GM10248 (cell line): ENCODE measurements around the gene GRIK1.

ENCODE experiments used
- CTCF ChIA-PET: fragments of 300-600 bp; sonication (Branson Sonifier 250); formaldehyde crosslinking; extraction: SDS; loops from one replicate; lab custom pipeline; 2021; ENCODE audit warnings: antibody characterized with exemption; lab: Yijun Ruan, JAX
- POLR2A ChIA-PET: fragments of 350-650 bp; sonication (Branson Sonifier 250); formaldehyde crosslinking; extraction: SDS; loops from one replicate; lab custom pipeline; 2020; ENCODE audit warnings: antibody characterized with exemption; lab: Yijun Ruan, JAX
- DNase-seq: peaks from one replicate; pipeline ENCODE4 v3.0.0; 2012; ENCODE audit errors: extremely low spot score
- CTCF ChIP-seq: IDR thresholded peaks from 2 replicates; pipeline ENCODE4 v1.5.1; 2012; ENCODE audit warnings: mild to moderate bottlenecking, low read depth; ENCODE audit errors: extremely low read depth, missing control alignments, control extremely low read depth

The GRIK1 gene

DNA sequence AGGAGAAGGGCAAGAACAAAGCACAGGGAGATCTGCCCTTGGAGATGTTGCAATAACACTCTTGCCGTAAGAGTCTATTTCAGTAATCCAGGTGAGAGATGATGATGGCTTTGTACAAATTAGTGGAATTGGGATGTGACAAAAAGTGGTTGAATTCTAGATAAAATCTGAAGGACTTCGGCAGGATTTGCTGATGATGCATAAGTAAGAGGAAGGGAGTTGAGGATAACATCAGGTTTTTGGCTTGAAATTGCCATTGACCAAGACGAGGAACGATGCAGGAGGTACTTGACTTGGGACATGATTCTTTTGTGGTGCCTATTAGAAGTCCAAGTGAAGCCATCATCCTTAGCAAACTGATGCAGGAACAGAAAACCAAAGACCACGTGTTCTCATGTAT lies 238.1 kb downstream of the GRIK1 start:
- ChIA-PET CTCF (interaction anchor here (0.8 to 1.0 kb wide), 2 partner anchors 10 to 248 kb away, joined by 3 read pairs; no protein-coding TSS in a partner anchor), POLR2A (no interaction called here)
- DNase-seq = no peak
- no peak for TF ChIP-seq CTCF

GRCh38 chr21:29697555-29698193 lies 242.1 kb downstream of the GRIK1 start:
- TF ChIP-seq CTCF = no peak
- DNase-seq = peak; percentile 36
- ChIA-PET POLR2A (no interaction called here), CTCF (interaction anchor here (1.3 to 1.7 kb wide), 2 partner anchors 16 to 22 kb away, joined by 4 to 6 read pairs; no protein-coding TSS in a partner anchor)

DNA sequence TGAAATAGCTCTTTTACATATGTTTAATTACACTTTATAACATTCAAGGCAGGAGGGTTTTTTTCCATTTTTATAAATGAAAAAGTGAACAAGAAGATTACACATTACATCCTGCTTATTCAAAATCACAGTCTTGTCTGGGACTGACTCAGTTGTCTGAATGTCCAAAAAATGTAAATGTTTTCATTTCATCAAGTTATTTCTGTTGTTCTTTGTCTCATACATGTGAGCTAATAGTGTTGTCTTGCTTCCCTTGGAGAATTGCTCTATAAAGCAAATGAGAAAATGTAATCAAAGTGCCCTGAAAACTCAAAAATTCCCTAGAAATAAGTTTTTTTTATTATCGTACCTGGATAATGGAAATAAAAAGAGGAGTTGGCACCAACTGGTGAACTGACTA lies 242.9 kb downstream of the GRIK1 start:
- TF ChIP-seq CTCF = no peak
- ChIA-PET CTCF (interaction anchor here (1.7 kb wide), 1 partner anchor 23 kb away, joined by 6 read pairs; no protein-coding TSS in a partner anchor), POLR2A (no interaction called here)
- DNase-seq = no peak

DNA sequence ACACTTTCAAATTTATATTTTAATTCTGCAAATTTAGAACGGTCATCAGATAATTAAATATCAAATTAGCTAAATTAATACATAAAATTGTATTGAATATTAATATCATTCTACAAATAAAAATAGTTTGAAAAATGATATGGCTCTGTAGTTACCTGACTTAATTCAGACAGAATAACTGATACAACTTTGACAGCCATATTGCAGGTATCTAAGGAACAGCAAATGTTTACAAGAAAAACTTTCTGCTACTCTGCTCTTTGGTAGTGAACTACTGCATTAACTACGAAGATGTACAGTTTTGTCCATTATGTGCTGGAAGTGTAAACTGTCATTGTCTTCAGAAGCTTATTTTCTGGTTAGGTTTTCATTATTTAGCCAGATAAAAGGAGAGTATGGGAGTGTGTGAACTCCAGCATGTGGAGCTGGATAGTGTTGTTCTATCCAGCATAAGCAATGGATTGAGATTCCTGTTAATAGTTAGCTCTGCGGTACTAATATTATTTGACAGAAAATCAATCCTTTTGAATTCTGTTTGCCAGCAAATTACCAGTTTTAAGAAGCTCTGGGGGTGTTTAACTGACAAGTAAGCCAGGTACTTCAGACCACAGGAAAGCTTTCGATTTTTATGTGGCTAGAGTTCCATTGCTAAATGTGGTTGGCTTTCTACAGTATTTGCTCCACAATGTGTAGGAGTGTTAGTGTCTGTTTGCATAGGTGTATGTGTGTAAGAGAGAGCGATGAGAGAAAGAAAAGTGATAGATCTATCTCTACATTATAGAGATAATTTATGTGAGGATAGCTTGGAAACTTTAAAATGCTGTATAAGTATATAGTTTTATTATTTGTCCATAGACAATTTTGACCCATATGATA lies 247.9 kb downstream of the GRIK1 start:
- POLR2A ChIA-PET = no interaction called here
- TF ChIP-seq CTCF = no peak
- no peak for DNase-seq
- CTCF ChIA-PET = interaction anchor here (1.2 to 2.2 kb wide), 3 partner anchors 9 to 13 kb away, joined by 3 to 7 read pairs (median 6); no protein-coding TSS in a partner anchor

DNA sequence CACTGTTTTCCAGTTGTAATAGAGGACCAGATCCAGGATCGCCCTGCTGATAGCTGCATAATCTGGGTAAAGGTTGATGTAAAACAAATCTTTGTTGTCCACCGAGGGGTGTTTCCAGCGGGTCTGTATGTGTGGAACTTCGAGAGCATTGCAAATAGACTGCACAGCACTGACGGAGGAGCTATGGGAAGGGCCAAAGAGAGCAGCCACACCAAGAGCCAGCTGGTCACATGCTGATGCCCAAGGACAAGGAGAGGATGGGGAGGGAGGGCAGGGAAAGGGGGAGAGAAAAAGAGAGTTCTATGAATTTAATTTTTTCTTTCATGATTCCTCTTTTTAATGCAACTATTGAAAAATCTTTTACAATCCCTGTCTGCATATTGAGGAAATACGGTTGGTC lies 250.0 kb downstream of the GRIK1 start:
- CTCF ChIA-PET = interaction anchor here (0.7 to 1.3 kb wide), 3 partner anchors 11 to 73 kb away, joined by 3 to 4 read pairs (median 3); no protein-coding TSS in a partner anchor
- DNase-seq = no peak
- POLR2A ChIA-PET = no interaction called here
- no peak for TF ChIP-seq CTCF

DNA sequence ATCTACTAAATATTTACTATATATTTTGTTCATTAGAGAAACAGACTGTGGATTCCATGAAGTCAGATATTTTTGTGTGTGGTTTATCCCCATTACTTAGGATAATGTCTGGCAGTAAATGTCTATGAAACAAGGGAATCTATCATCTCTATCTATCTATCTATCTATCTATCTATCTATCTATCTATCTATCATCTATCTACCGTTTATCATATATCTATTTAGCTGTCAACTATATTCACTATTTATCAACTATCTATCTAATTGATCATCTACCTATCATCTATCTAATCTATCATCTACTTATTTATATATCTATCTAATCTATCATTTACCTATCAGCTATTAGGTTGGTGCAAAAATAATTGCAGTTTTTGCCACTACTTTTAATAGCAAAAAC lies 255.7 kb downstream of the GRIK1 start:
- no peak for TF ChIP-seq CTCF
- no peak for DNase-seq
- CTCF ChIA-PET = no interaction called here
- POLR2A ChIA-PET = no interaction called here
